Astrocyte of the cerebellum (primary cell): ENCODE measurements around the gene ALCAM.
"Not testable (repeated sequence)": the region's sequence is repeated elsewhere in the genome, so short reads cannot be mapped to it uniquely, and the experiment has no call there.

ENCODE experiments used
- DNase-seq: peaks from one replicate; pipeline ENCODE4 v3.0.0-alpha.2; 2011; ENCODE audit warnings: low read depth
- H3K4me3 ChIP-seq: 2 replicates; pipeline ENCODE4 v1.5.1; 2011; ENCODE audit warnings: mild to moderate bottlenecking, low read depth, low read length, moderate library complexity
- CTCF ChIP-seq: IDR thresholded peaks from 2 replicates; pipeline ENCODE4 v1.5.1; 2012; ENCODE audit warnings: low read length, low read depth, moderate library complexity, mild to moderate bottlenecking; ENCODE audit errors: missing control alignments
- in situ Hi-C: cut with HindIII; loops from 2 replicates; pipeline ENCODE4 v1.10.0; 2017; ENCODE audit warnings: low sequenced_read_pairs

Gene ALCAM

GRCh38 chr3:105398437-105398836 is 31.7 kb downstream of the ALCAM start:
- no peak for DNase-seq
- no peak overlapping the region for H3K4me3 ChIP-seq
- in situ Hi-C loops = no loop called here
- no peak for TF ChIP-seq CTCF

GRCh38 chr3:105399062-105399461 is 32.4 kb downstream of the ALCAM start:
- DNase-seq = no peak
- in situ Hi-C loops = no loop called here
- H3K4me3 ChIP-seq = no peak overlapping the region
- no peak for TF ChIP-seq CTCF

GRCh38 chr3:105399611-105400010 is 32.9 kb downstream of the ALCAM start:
- no peak for DNase-seq
- in situ Hi-C loops = no loop called here
- no peak overlapping the region for H3K4me3 ChIP-seq
- TF ChIP-seq CTCF = no peak

GRCh38 chr3:105401254-105401653 is 34.5 kb downstream of the ALCAM start:
- no peak overlapping the region for H3K4me3 ChIP-seq
- no peak for TF ChIP-seq CTCF
- DNase-seq = no peak
- in situ Hi-C loops = no loop called here

- peak; percentile 36 for DNase-seq
- in situ Hi-C loops = no loop called here
- H3K4me3 ChIP-seq = no peak overlapping the region
- TF ChIP-seq CTCF = no peak
These were observed 35.0 kb downstream of the ALCAM start for GRCh38 chr3:105401691-105402149.

- H3K4me3 ChIP-seq = no peak overlapping the region
- peak; percentile 55 for DNase-seq
- in situ Hi-C loops = no loop called here
- TF ChIP-seq CTCF = no peak
These were observed 35.6 kb downstream of the ALCAM start for GRCh38 chr3:105402287-105402801.

- DNase-seq, H3K4me3 ChIP-seq, in situ Hi-C loops: not testable (repeated sequence)
These were observed 36.3 kb downstream of the ALCAM start for GRCh38 chr3:105403034-105403433.
